HG02759 (cell line): ENCODE data around the gene CKLF.
"Not testable (repeated sequence)": the region's sequence is repeated elsewhere in the genome, so short reads cannot be mapped to it uniquely, and the experiment has no call there.

Source experiments
- ATAC-seq: cut with Tn5 transposase; IDR thresholded peaks from one replicate; pipeline ENCODE4 v1.9.1; 2021; ENCODE audit warnings: mild to moderate bottlenecking, moderate library complexity; ENCODE audit not compliant: unreplicated experiment

CKLF gene, protein sequence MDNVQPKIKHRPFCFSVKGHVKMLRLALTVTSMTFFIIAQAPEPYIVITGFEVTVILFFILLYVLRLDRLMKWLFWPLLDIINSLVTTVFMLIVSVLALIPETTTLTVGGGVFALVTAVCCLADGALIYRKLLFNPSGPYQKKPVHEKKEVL

DNA sequence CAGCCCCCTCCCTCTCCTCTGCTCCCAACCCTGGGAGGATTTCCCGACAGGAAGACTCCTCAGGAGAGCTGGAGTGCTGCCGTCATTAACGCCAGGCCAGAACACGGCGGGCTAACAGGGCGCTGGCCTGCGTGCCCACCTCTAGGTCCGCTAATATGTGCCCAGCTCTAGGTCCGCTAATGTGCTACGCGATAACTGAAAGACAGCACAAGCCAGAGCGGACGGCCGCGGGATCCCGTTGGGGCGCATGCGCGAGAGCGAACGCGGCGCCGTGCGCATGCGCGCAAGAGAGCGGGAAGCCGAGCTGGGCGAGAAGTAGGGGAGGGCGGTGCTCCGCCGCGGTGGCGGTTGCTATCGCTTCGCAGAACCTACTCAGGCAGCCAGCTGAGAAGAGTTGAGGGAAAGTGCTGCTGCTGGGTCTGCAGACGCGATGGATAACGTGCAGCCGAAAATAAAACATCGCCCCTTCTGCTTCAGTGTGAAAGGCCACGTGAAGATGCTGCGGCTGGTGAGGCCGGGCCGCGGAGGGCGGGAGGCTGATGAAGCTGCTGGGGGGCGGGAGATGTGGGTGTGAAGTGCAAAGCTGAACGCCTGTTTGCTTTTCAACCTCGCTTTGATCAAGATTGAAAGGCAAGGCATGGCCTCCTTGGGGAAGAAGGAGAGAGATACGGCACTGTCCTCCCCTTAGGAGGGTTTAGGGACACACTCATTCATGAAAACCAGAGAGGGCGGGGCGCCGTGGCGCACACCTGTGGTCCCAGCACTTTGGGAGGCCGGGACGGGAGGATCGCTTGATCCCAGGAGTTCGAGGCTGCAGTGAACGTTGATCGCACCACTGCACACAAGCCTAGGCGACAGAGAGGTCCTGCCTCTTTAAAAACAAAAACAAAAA is at the start of gene CKLF:
Gene CKLF (plus strand): TSS at position 291 of the 892 bp plus-strand sequence. CDS start 140 bp downstream, at position 431.
- ATAC-seq = peak; percentile 83

DNA sequence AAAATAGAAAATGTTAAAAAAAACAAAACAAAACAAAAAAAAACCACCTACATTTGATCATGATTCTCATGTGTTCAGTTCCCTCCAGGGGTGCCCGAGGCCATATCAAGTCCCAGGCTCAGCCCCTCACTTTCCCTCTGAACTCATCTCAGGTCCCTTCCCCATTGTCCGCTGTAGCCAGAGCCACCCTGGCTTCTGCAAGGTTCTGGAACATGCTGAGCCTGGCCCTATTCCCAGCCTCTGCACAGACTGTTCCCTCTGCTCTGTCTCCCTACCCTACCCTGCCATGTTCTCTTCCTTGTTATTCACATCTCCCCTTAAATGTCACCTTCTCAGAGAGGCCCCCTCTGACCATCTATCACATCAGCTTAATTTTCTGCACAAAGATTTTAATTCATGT is 49.3 kb upstream of the CKLF start:
- ATAC-seq = no peak

DNA sequence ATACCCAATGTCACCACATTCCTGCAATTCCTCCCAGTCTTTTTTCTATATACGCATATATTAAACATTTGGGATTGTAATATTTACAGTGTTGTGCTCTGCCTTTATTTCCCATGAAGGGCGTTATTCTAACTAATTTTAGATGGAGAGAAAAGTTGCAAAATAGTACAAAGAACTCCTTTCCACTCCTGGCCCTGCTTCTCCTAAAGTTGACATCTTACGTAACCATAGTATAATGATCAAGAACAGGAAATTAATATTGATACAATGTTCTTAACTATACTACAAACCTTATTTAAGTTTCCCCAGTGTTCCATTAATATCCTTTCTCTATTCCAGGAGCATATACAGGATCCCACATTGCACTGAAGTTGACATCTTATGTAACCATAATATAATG is 48.8 kb upstream of the CKLF start:
- no peak for ATAC-seq

DNA sequence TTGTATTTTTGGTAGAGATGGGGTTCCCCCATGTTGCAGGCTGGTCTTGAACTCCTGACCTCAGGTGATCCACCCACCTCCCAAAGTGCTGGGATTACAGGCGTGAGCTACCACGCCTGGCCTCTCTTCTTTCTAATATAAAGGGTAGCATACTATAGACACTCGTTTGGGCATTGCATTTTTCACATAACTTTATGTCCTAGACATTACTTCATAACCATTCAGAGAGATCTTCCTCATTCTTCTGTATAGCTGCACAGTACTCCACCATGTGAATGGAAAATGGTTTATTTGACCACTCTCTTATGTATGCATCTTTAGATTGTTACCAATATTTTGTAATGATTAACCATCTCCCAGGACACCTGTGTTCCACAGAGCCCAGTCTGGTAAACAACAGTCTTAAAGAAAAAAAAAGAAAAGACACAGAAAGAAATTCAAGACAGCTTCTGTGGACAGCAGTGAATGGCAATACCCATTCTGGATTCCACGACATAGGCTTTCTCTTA is 44.6 kb upstream of the CKLF start:
- ATAC-seq = no peak

DNA sequence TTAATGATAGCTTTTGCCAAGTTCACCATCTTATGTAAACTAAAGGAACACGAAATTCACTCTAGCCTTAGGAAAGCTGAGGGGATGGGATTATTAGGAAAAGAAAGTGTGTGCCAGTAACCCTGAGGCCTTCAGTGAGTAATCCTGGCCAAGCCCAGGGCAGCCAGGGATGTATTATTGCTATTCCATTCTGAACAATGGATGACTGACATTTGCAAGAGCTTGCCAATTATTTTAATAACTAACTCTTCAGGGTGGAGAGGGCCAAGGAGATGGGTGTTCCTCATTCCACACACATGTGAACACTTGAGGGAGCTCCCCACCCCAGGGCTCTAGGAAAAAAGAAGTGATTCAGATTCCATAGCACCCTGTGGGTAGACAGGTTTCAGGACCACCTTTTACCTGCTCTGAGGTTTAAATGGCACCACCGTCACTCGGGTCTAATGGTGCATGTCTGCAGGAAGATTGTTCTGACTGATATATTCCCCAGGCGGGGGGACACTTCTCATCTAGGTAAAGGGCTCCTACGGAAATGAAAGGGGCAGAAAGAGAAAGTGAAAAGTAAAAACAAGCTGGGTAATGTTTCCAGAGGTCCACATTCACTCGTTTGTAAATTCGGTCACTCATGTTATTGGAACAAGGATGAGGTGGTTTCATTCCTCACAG is 44.0 kb upstream of the CKLF start:
- ATAC-seq = peak; percentile 56

DNA sequence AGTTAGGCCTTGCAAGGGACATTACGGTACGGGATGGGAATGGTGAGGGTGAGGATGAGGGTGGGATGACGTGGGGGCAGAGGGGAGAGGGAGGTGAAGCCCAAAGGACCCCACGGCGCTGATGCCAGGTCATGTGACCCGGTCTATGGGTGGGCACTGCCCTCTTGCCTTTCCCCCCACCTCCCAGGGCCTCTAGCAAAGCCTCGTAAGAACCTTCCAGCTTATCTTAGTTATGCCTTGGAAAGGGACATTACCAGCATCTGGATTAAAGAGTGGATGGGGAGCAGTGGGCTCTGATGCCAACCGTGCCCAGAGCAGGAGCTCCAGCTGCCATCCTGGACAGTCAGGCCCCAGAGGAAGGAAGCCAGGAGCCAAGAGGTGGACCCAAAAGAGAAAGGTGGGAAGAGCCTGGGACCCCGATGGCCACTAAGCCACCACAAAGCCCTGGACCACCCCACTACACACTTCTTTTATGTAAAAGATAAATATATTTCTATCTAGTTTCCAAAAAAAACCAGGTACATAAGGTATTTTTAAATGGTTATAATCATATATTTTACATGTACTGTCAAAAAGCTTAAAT is 43.4 kb upstream of the CKLF start:
- no peak for ATAC-seq

DNA sequence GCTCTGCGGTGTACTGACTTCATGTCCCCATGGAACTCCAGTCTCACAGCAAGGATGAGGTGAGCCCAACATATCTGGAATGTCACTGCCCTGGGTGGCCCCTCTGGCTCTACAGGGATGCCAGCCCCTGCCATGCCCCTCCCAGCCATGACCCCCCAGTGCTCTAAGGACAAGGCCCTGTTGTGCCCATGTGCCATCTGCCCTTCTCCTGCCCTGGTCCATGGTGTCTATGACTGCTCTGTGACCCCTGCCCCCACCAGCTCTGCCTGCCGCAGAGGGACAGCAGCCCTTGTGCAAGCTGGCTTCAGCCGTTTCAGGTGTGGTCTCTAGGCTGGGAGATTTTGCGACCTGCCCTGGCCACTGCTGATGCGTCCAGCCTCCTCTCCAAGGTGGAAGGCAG is 42.8 kb upstream of the CKLF start:
- ATAC-seq = no peak

DNA sequence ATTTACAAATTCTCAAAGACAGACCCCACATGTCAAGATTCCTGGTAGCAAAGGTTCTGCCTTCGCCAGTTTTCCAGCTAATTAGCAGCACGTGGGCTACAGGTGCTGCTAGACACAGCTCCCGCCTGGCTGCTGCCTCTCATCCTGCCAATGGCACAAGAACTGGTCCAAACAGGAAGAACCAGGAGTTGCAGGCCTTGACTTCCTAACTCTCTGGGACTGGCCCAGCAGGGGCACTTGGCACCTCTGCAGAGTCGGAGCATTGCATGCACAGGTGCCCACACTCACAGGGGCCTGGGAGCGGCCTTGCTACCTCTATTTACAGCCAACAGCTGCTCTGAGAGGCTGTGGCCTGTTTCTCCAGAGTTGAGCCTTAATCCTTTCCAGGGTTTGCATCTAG is 42.1 kb upstream of the CKLF start:
- no peak for ATAC-seq

DNA sequence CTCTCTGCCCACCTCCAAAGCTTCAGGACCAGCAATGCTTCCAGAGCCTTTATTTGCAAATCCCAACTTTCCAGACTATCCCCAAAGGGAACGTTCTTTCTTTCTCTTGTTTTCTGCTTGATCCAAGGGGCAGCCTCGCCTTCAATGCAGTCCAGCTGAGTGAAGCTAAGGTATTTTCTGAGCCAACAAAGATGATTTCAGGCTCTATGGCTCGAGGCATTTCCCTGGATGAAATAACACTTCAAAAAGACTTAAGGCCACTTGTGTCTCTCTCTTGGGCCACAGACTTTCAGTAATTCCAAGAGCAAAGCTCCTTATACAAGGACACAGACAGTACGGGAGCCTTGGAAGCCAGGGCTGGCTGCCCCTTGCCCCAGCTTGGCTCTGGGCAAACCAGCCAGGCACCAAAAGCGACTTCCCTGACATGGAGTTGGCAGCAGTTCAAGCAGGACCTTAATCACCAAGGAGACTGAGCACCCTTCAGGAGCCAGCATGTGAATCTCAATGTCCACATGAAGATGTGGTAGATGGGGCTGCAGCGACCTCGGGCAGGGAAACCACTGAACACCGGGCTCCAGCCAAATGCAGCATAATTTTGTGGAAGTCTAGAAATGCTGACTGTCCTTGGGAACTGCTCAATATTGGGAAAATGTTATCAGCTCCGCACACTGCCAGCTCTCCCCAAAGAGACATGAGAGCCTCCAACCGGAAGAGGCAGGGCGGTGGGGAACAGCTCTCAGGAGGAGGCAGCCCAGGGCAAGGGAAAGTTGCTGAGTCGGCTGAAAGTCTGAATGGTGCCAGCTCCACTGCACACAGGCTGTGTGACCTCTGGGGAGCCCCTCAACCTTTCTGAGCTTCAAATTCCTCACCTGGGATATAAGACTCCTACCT is 41.4 kb upstream of the CKLF start:
- no peak for ATAC-seq

DNA sequence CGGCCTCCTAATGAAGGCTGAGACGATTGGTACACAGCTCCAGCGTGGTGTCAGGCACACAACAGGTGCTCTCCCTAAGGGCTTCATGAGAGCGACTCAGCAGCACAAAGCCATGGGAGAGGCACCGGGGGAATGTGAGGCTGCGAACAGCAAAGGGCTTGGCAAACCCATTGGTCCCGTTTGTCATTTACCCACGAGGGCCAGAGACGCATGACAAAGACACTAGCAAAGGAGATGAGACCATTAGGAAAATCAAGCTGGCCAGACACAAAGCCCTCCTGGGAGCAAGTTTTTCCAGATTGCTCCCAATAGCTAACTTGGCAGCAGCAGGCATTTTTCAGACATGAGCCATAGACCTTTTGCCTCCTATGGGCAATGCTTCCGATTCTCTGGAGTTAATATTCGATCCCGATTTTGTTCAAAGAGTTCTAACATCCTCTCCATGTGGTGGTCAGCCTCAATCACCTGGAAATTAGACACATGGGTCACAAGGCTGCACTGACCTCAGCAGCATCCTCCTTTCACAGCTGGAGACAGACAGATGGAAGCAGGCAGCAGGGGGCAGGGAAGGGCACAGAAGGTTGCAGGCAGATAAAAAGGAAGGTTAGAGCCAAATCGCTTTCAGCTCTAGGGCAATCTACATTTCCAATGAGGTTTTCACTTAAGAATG is 40.6 kb upstream of the CKLF start:
- ATAC-seq = no peak

DNA sequence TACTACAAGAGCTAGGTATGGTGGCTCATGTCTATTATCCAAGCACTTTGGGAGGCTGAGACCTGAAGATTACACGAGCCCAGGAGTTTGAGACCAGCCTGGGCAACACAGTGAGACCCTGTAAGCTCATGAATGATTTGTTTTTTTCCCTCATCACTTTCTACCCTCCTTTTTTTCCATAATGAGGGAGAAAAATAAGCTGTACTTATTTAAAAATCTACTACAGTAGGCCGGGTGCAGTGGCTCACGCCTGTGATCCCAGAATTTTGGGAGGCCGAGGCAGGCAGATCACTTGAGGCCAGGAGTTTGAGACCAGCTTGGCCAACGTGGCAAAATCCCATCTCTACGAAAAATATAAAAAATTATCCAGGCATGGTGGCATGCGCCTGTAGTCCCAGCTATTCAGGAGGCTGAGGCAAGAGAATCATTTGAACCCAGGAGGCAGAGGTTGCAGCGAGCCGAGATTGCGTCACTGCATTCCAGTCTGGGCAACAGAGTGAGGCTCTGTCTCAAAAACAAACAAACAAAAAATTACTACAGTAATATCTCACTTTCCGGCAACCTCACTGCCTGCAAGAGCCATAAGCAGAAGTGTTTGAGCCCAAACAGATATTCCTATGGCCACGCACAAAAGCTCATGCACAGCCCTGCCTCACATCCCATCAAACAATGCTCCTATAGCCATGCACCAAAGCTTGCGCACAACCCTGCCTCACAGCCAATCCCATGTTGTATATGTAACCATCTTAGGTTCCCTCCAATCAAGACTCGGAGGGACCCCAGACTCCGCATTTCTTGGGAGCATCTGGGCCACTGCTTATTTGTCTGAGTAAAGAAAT is 39.9 kb upstream of the CKLF start:
- ATAC-seq = no peak

DNA sequence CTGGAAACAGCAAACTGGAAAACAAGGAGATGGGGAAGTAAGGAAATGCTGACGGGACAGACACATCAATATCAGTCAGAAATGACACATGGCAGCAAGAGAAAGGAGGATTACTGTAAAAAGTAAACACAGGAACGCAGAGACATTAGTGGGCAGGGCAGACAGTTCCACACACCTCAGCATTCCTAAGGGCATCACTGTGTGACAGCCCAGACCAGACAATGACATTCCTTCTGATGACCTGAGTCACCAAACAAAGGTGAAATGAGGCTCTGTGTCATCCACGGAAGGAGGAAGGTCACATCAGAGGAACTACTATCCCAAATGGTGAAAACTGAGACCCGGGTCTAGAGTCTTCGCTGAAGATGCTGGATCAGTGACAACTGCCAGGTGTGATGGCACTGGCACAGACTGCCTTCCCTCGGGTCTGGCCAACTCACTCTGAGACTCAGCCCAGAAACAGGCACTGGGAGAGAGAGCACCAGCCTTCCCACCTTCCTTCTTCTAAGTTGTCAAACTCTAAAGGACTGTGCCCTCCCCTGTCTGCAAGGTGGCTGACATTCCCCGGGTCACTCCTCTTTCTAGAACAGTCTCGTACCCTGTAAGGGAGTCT is 39.2 kb upstream of the CKLF start:
- ATAC-seq = no peak

DNA sequence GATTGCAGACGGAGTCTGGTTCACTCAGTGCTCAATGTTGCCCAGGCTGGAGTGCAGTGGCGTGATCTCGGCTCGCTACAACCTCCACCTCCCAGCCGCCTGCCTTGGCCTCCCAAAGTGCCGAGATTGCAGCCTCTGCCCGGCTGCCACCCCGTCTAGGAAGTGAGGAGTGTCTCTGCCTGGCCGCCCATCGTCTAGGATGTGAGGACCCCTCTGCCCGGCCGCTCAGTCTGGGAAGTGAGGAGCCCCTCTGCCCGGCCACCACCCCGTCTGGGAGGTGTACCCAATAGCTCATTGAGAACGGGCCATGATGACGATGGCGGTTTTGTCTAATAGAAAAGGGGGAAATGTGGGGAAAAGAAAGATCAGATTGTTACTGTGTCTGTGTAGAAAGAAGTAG is 38.0 kb upstream of the CKLF start:
- ATAC-seq = not testable (repeated sequence)

DNA sequence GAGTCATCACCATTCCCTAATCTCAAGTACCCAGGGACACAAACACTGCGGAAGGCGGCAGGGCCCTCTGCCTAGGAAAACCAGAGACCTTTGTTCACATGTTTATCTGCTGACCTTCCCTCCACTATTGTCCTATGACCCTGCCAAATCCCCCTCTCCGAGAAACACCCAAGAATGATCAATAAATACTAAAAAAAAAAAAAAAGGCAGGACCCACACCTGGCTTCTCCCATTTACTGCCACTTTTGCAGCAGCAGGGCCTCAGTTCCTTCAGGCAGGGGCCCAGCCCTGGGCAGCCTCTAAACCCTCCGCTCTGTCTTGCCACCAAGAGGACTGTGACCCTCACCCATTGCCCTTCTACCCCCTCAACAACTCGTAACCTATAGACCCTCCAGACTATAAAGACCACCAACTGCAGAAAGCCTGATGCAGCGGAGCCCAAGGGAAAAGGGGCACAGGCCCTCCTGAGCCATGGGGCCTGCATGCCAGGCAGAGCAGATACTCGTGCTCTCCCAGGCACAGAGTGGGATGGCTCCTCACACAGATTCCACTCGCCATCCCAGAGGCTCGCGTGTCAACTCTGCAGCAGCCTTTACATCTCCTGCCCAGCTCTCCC is 37.3 kb upstream of the CKLF start:
- not testable (repeated sequence) for ATAC-seq

DNA sequence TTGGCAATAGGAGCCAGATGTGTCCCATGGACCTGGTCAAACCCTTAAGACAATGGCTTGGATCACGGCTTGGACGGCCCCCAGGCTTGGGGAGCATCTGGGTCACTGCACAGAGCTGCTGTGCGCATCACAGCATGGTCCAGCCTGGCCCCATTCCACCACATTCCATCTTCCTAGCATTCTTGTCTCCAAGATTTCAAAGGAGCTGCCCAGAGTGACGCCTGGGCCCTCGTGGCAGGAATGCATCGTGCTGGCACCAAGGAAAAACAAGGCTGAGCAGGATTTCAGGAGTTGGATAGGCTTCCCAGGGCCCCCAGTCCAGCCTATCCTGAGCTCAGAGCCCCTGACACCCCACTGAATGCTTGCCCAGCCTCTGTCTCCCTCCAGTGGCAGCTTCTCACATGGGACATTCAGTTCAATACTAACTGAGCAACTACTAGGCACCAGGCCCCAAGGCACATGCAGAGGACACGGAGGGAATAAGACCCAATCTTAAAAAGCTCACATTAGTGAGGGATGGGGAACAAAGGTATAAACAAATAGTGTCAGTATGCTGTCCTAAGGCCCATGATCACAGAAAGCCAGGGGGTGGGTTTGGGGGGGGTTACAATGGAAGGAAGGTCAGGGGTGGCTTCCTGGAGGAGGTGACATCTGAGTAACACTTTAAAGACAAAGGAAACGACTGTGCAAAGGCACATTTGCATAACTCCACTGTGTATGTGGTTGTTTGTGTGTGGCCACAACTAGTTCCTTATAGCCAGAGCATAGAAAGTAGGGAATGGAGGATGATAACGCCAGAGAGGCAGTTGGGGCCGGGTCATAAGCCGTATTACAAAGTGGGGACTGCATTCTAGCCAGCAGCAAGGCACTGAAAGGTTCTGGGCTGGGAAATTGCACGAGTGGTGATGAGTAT is 36.5 kb upstream of the CKLF start:
- no peak for ATAC-seq

DNA sequence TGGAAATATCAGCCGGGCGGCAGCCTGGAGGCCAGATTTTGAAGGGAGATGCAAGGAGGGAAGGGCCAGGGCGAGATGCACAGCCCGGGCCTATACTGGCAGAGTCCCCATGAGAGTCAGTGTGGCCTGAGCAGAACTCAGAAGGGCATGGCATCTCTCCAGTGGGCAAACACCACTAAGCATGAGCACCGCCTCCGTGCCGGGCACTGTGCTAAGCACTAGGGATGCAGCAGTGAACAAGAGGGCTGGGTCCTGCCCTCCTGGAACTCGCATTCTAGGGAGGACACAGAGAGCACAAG is 35.9 kb upstream of the CKLF start:
- no peak for ATAC-seq
